ENCODE data around the gene MRPL41.
"Not testable (repeated sequence)": the region's sequence is repeated elsewhere in the genome, so short reads cannot be mapped to it uniquely, and the experiment has no call there.

Gene MRPL41

DNA sequence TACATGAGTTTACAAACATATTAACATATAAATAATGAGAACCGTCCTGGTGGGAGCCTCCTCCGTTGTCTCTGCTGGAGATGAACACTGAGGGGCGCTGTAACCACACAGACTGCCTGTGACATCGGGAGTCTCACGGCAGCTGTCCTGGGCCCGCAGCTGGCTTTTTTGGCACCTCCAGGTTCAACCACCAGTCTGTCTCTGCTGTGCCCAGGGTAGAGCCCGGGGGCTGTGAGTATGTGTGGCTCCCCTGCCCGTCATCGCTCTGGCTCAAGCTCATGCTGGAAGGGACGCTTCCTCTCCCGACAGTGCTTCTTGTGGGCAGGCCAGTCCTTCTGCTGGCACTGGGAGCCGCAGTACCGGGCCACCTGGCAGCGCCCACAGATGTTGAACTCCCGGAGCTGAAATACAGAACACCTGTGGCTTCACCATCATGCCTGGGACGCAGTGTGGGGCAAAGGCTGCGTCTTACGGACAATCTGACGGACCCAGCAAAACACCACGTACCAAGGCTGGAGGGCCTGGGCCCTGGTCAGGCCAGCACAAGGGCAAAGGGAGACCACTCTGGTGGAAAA is 30.7 kb downstream of the MRPL41 start:
- no peak for DNase-seq (ENCODE audit: low read depth in 2 of 2)

DNA sequence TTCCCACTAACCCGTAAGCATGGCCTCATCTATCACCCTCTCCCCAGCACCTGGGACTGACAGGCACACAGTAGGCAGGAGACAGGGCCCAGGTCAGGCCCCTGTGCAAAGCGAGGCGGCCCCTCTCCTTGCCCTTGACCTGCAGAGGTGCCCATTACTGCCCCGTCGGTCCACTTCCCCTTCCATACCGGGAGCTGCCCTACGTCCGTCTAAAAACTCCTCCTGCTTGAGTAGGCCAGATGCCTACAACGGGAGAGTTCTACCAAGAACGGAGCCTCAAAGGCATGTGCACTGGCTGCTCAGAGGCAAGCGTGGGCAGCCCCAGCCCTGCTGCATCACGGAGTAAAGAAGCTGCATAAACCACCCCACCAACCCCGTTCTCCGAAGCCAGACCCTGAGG is 31.7 kb downstream of the MRPL41 start:
- DNase-seq (ENCODE audit: low read depth in 2 of 2): no peak

DNA sequence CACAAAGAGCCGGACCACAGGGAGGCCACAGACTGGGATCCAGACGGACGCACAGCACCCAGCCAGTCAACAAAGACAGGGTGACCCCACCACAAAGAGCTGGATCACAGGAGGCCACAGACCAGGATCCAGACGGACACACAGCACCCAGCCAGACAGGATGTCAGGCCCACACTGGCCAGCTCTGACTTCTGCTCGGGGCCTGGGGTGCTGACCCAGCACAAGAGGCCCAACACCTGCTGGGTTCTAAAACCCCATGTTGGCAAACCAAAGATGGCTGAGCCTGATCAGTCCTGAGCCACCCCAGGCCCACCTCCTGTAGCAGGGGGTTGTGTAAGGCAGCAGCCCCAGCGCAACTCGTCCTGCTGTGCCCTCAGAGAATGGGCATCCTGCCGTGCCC is 32.3 kb downstream of the MRPL41 start:
- DNase-seq (ENCODE audit: low read depth in 2 of 2): no peak

DNA sequence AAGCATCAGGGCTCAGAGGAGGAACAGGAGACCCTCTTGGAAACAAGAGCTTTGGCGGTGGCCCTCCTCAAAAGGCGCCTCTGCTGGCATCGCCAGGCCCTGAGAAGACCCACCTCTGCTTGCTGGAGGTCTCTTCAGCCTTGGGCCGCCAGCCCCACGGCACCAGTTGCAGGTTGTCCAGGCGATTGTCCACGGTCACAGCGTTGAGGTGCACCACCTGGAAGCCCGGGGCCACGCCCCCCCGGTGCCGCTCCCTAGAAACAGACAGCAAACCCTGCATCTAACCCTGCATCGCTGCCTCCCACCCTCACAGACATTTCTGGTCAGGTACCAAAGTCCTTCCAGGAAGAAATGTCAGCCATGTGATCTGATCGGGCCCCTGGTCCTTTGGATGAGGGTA is 35.2 kb downstream of the MRPL41 start:
- DNase-seq (ENCODE audit: low read depth in 2 of 2): no peak

DNA sequence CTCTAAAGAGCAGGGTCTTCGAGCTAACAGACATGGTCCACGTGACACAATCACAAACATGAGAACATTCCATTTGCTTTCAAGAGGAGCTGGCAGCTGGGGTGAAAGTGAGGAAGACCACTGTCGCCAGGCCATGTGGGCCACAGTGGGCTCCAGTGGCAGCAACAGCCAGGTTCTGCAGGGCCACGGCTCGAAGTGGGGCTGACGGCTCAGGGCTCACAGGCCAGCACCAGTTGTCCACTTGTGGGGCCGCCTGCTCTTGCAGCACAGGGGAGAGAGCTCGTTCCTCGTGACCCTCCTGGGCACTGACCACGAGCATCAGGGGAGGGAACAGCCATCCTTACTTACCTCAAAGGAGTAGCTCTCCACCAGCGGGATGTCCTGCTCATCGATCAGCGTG is 36.6 kb downstream of the MRPL41 start:
- DNase-seq (ENCODE audit: low read depth in 2 of 2): no peak

DNA sequence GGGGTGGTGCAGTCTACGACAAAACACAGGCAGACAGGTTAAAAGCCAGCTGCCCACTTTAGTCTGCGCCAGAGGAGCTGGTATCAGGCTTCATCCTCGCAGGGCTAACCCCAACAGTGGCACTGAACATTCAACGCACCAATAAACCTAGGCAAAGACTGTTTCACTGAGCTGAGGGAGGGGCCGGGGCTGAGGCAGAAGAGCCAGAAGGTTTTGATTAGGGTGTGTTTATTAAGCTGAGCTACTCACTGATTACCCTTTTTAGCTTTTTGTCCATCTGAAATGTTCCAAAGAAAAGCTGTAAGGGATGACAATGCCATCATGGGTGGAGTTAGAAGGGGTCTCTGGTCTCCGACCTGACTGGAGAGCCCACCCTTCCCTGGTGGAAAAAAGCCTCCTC is 37.2 kb downstream of the MRPL41 start:
- DNase-seq (ENCODE audit: low read depth in 2 of 2): no peak

DNA sequence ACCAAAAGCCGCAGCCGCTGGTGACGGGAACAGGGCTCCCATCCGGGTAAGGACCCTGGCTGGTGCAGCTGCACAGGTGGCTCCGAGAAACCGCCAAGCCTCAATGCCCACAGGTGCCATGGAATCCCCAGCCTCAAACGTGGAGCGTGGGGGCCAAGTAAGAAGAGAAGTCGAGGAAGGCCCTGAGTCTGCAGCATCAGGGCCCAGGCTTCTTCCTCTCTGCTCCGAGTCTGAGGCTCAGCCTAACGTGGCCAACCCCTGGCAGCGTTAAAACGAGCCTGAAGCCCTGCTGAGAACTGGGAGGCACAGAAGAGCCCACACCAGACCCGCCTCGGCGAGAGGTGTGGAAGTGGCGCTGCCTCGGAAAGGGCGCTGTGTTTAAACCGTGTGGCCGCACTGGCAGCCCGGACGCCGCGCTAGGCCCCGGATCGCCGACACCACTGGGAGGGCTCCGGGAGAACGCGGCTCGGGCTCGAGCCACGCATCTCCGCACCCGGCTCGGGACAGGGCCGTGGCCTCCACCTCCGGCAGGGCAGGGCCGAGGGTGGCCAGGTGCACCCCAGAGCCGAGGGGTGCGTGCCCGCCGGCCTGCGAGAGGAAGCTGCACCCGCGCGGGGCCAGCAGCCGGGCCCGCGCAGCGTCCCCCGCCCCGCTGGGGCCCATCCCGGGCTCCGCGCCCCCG is 37.9 kb downstream of the MRPL41 start:
- no peak for DNase-seq (ENCODE audit: low read depth in 2 of 2)

DNA sequence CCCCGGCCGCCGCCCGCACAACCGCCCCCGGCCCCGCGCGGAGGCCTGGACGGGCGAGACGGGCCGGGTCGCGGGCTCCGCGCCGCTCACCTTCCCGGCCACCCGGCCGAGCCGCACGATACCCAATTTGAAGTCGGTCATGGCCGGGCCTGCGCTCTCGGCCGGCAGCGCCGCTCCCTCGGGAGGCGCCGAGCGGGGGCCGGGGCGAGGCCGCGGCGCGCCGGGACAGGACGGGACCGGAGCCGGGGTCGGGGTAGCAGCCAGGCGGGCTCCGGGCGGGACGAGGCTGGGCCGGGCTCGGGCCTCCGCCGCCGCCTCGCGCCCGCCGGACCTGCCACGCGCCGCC is 38.4 kb downstream of the MRPL41 start:
- no peak for DNase-seq (ENCODE audit: low read depth in 2 of 2)

DNA sequence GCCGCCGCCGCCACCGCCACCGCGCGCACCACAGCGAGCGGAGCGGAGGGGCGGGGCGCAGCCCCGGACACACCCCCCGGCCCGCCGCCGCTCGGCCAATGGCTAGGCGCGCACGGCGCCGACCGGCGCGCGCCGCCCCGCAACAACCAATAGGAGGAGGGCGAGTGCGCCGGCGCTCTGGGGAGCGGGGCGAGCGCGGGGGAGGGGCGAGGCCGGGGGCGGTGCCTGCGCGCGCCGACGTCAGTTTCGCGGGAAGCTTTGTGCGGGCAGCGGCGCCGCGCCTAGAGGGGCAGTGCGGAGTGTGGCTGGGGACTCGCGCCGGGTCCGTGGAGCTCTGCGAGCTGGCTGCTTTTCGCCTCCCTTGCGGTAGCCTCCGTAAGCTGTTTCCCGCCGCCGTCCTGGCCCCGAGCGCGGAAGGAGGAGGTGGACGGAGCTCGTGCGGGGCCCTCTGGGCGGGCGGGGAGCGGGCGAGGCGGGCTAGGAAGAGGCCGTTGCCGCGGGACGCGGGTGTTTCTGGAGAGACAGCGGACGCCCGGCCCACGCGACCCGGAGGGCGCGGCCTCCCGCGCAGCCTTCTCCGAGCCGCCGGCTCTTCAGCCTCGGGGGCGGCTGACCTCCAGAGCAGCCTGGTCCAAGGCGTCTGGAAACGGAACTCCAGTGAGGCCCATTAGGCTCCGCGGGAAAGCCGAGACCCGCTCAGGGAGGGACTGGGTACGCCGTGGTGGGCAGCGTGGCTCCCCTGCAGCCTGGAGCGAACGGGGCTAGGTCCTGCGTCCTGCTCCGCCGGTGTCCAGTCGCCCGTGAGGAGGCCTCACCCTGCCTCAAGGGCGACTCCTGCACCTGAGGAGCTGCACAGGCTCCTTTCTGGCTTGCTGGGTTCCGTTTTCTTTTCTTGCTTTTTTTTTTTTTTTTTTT is 39.0 kb downstream of the MRPL41 start, which contains the start of gene ZMYND19:
Gene ZMYND19 (minus strand): TSS at position 44 of the 915 bp plus-strand sequence. CDS start 249 bp downstream, outside the sequence.
- peak; percentile 80 to 87 for DNase-seq (ENCODE audit: low read depth in 2 of 2)

DNA sequence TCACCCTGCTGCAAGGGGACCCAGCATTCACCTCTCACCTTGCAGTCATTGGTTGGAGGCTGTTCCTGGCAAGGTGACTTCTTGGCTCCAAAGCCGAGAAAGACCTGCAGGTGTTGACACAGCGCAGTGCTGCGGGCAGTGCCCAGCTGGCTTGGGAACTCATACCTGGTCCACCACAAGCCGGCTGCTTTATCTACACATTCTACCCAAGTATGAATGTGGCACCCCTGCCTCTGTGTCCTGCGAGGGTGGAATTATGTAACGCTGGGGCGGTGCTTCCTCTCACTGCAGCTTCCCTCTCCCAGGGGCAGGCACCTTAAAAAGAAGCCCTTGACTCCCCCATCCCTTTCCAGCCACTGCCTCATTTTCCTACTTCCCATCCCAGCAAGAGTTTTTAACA is 41.1 kb downstream of the MRPL41 start:
- no peak for DNase-seq (ENCODE audit: low read depth in 2 of 2)

DNA sequence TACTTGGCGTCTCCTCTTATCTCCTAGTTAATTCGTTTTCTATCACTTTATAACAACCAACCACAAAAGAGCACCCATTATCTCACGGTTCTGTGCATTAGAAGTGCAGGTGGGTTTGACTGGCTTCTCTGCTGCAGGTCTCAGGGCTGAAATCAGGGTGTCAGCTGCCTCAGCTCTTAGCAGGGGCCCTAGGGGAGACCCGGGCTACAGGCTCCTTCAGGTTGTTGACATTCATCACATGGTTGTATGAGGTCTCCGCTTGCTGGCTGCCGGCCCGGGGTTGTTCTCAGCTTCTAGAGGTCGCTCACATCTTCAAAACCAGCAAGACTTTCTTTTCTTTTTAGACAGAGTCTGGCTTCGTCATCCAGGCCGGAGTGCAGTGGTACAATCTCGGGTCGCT is 41.5 kb downstream of the MRPL41 start:
- DNase-seq (ENCODE audit: low read depth in 2 of 2): no peak

DNA sequence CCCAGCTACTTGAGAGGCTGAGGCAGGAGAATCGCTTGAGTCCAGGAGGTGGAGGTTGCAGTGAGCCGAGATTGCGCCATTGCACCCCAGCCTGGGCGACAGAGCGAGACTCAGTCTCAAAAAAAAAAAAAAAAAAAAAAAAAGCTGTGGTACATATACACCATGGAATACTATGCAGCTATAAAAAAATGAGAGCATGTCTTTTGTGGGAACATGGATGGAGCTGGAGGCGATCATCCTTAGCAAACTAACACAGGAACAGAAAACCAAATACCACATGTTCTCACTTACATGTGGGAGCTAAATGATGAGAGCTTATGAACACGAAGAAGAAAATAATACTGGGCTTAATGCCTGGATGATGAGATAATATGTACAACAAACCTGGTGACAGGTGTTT is 44.9 kb downstream of the MRPL41 start:
- DNase-seq (ENCODE audit: low read depth in 2 of 2): not testable (repeated sequence)

DNA sequence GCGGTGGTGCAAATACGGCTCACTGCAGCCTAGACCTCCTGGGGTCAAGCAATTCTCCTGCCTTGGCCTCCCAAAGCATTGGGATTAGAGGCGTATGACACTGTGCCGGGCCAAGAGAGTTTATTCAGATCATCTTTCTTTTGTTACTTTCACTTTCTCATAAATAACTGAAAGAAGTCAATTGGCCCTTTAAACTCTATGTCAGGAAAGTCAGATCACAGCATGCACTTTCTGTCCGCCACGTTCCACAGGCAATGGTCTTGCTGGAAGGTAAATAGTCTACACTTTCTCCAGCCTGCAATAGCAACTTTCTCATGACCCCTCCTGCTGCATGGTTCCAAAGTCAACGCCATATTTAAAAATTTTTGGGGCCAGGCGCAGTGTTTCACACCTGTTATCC is 47.3 kb downstream of the MRPL41 start:
- DNase-seq (ENCODE audit: low read depth in 2 of 2): no peak

All from stimulated activated CD4-positive, alpha-beta T cell treated with anti-CD3 and anti-CD28 coated beads, Interleukin-1b, Interleukin-23, amount 100 ng/mL, for 1 hour (primary cell).